GM23338 (cell line): Measurements from ENCODE around the gene FSTL3.

ENCODE experiments used
- CTCF ChIP-seq, 2 experiments: fragments of 200-600 bp in 1 of 2; sonication (generic) in 1 of 2; conservative IDR thresholded peaks; 2 replicates each; pipeline versions ENCODE4 v1.5.1 to v1.6.1; 2016 to 2017; ENCODE audit warnings: antibody characterized with exemption in 2 of 2, low read depth in 2 of 2, mild to moderate bottlenecking in 2 of 2, moderate library complexity in 1 of 2
- EZH2 ChIP-seq: fragments of 200-600 bp; sonication (generic); IDR thresholded peaks from one replicate; pipeline ENCODE4 v1.8.0; 2017; ENCODE audit warnings: antibody characterized with exemption, mild to moderate bottlenecking, low read depth; ENCODE audit not compliant: unreplicated experiment
- JUNB ChIP-seq: IDR thresholded peaks from one replicate; pipeline ENCODE4 v1.6.1; 2016; ENCODE audit warnings: antibody characterized with exemption; ENCODE audit not compliant: unreplicated experiment
- POLR2AphosphoS5 ChIP-seq: IDR thresholded peaks from 2 replicates; pipeline ENCODE4 v1.6.1; 2016; ENCODE audit warnings: antibody characterized with exemption, low read depth
- ZNF114 ChIP-seq: fragments of 250-450 bp; sonication (Bioruptor Pico); IDR thresholded peaks from 2 replicates; pipeline ENCODE4 v1.5.0; 2020; ENCODE audit warnings: mild to moderate bottlenecking, moderate library complexity

GRCh38 chr19:647566-648284, 28.5 kb upstream of the FSTL3 start:
- no peak for TF ChIP-seq CTCF (conservative IDR thresholded peaks at IDR 0.05; ENCODE audit: low read depth in 2 of 2)
- no peak for TF ChIP-seq JUNB
- TF ChIP-seq ZNF114 = no peak
- TF ChIP-seq POLR2AphosphoS5 = no peak
- no peak for TF ChIP-seq EZH2
